A549 (cell line): ENCODE data around the gene IL4I1. TPM values are rescaled to one million over a fixed set of nuclear protein-coding genes. Genes with fewer than 3 reads are reported as not detected.

Experiments used
- ATAC-seq, 2 experiments: fragments of 200-7000 bp in 1 of 2; fragments of >200 bp in 1 of 2; cut with Nextera tagmentation in 1 of 2; cut with Tn5 transposase in 1 of 2; 3 replicates each; pipeline versions ENCODE4 v1.8.0 to v1.9.1; 2018 to 2020; ENCODE audit warnings: mild to moderate bottlenecking in 1 of 2, moderate library complexity in 1 of 2
- CTCF ChIA-PET: fragments of 300-600 bp; sonication (Branson Sonifier 250); formaldehyde crosslinking; extraction: SDS; loops from one replicate; lab custom pipeline; 2021; ENCODE audit warnings: antibody characterized with exemption, inconsistent platforms; lab: Yijun Ruan, JAX
- POLR2A ChIA-PET: fragments of 350-600 bp; formaldehyde crosslinking; extraction: SDS; loops from one replicate; lab custom pipeline; 2021; ENCODE audit warnings: antibody characterized with exemption, inconsistent platforms; lab: Yijun Ruan, JAX
- DNase-seq, 2 experiments: peaks; one replicate each; pipeline versions ENCODE4 v3.0.0 to v3.0.0-alpha.2; 2011 to 2016; ENCODE audit warnings: low read depth in 1 of 2, low spot score in 1 of 2
- FAIRE-seq: peaks from 2 replicates; lab custom pipeline; 2011; peaks lifted over from hg19 to GRCh38; lab: Jason Lieb, UNC
- H3K27ac ChIP-seq, 2 experiments: fragments of >200 bp; sonication (Bioruptor Twin); formaldehyde crosslinking; 3 replicates each; pipeline ENCODE4 v1.5.1; 2016 to 2017
- H3K4me1 ChIP-seq: fragments of >200 bp; sonication (Bioruptor Twin); formaldehyde crosslinking; 3 replicates; pipeline ENCODE4 v1.6.1; 2016
- H3K4me2 ChIP-seq: fragments of >200 bp; sonication (Bioruptor Twin); formaldehyde crosslinking; 3 replicates; pipeline ENCODE4 v1.6.1; 2016
- H3K4me3 ChIP-seq: fragments of >200 bp; sonication (Bioruptor Twin); formaldehyde crosslinking; 3 replicates; pipeline ENCODE4 v1.5.1; 2016
- H3K9me3 ChIP-seq: fragments of >200 bp; sonication (Bioruptor Twin); formaldehyde crosslinking; 3 replicates; pipeline ENCODE4 v1.6.1; 2016
- BHLHE40 ChIP-seq: IDR thresholded peaks from 2 replicates; pipeline ENCODE4 v1.6.1; 2012; ENCODE audit warnings: low read depth, low read length, inconsistent platforms
- CBX8 ChIP-seq: fragments of 200-600 bp; sonication (generic); IDR thresholded peaks from 2 replicates; pipeline ENCODE4 v1.6.1; 2016
- CHD4 ChIP-seq: fragments of 200-600 bp; sonication (generic); IDR thresholded peaks from 2 replicates; pipeline ENCODE4 v1.6.1; 2016; ENCODE audit warnings: antibody characterized with exemption, mild to moderate bottlenecking, borderline replicate concordance
- EHMT2 ChIP-seq: fragments of 200-600 bp; sonication (generic); IDR thresholded peaks from 2 replicates; pipeline ENCODE4 v1.6.1; 2016; ENCODE audit warnings: antibody characterized with exemption, low read depth, mild to moderate bottlenecking, moderate library complexity
- EP300 ChIP-seq, 2 experiments: fragments of >200 bp; sonication (Bioruptor Twin); formaldehyde crosslinking; IDR thresholded peaks; 2 replicates in 1 of 2; 3 replicates in 1 of 2; pipeline ENCODE4 v1.6.1; 2016 to 2017
- ESRRA ChIP-seq: fragments of 150-350 bp; IDR thresholded peaks from 2 replicates; pipeline ENCODE4 v1.6.1; 2014; ENCODE audit warnings: mild to moderate bottlenecking, low read length, borderline replicate concordance
- FOSB ChIP-seq: fragments of 250-450 bp; sonication (Bioruptor Pico); IDR thresholded peaks from 2 replicates; pipeline ENCODE4 v1.5.0; 2020; ENCODE audit warnings: mild to moderate bottlenecking, moderate library complexity
- FOXS1 ChIP-seq: fragments of 250-450 bp; sonication (Bioruptor Pico); IDR thresholded peaks from 2 replicates; pipeline ENCODE4 v1.5.0; 2020; ENCODE audit warnings: mild to moderate bottlenecking, moderate library complexity
- HDAC2 ChIP-seq: fragments of 200-600 bp; sonication (generic); IDR thresholded peaks from 2 replicates; pipeline ENCODE4 v1.6.1; 2016
- JUNB ChIP-seq: fragments of >200 bp; sonication (Bioruptor Twin); formaldehyde crosslinking; IDR thresholded peaks from 2 replicates; pipeline ENCODE4 v1.6.1; 2016
- KDM1A ChIP-seq: fragments of 200-600 bp; sonication (generic); IDR thresholded peaks from 2 replicates; pipeline ENCODE4 v1.6.1; 2016; ENCODE audit warnings: low read depth, mild to moderate bottlenecking
- KDM5A ChIP-seq: fragments of 200-600 bp; sonication (generic); IDR thresholded peaks from 2 replicates; pipeline ENCODE4 v1.6.1; 2016; ENCODE audit warnings: antibody characterized with exemption, mild to moderate bottlenecking
- NFE2L2 ChIP-seq: fragments of 150-350 bp; conservative IDR thresholded peaks from 2 replicates; pipeline ENCODE4 v1.6.1; 2014; ENCODE audit warnings: low read length
- NPAS2 ChIP-seq: fragments of 250-450 bp; sonication (Bioruptor Pico); IDR thresholded peaks from 2 replicates; pipeline ENCODE4 v1.8.0; 2022; ENCODE audit warnings: mild to moderate bottlenecking, moderate library complexity, borderline replicate concordance
- POLR2AphosphoS2 ChIP-seq: conservative IDR thresholded peaks from 2 replicates; pipeline ENCODE4 v1.6.1; 2012; ENCODE audit warnings: low read length, improper control_type of control experiment, inconsistent platforms
- RAD21 ChIP-seq, 2 experiments: fragments of >200 bp in 1 of 2; sonication (Bioruptor Twin) in 1 of 2; formaldehyde crosslinking in 1 of 2; IDR thresholded peaks in 1 of 2; conservative IDR thresholded peaks in 1 of 2; 2 replicates in 1 of 2; 3 replicates in 1 of 2; pipeline ENCODE4 v1.6.1; 2012 to 2018; ENCODE audit warnings: inconsistent platforms in 1 of 2
- RFX5 ChIP-seq: fragments of 450-650 bp; IDR thresholded peaks from 2 replicates; pipeline ENCODE4 v1.7.1; 2014; ENCODE audit warnings: antibody characterized with exemption, mild to moderate bottlenecking, moderate library complexity
- RNF2 ChIP-seq: fragments of 200-600 bp; sonication (generic); IDR thresholded peaks from 2 replicates; pipeline ENCODE4 v1.6.1; 2016; ENCODE audit warnings: low read depth, mild to moderate bottlenecking, antibody characterized with exemption, moderate library complexity, borderline replicate concordance
- SMC3 ChIP-seq: fragments of >200 bp; sonication (Bioruptor Twin); formaldehyde crosslinking; IDR thresholded peaks from 3 replicates; pipeline ENCODE4 v1.6.1; 2018; ENCODE audit warnings: inconsistent platforms
- TFCP2L1 ChIP-seq: fragments of 250-450 bp; sonication (Bioruptor Pico); IDR thresholded peaks from 2 replicates; pipeline ENCODE4 v1.5.0; 2021; ENCODE audit warnings: mild to moderate bottlenecking
- ZC3H11A ChIP-seq: fragments of 450-650 bp; IDR thresholded peaks from 2 replicates; pipeline ENCODE4 v1.6.1; 2014; ENCODE audit warnings: antibody characterized with exemption, mild to moderate bottlenecking
- ZFP36 ChIP-seq: fragments of 450-650 bp; IDR thresholded peaks from 2 replicates; pipeline ENCODE4 v1.6.1; 2014; ENCODE audit warnings: borderline replicate concordance; ENCODE audit not compliant: partially characterized antibody
- ZNF302 ChIP-seq: fragments of 250-450 bp; sonication (Bioruptor Pico); IDR thresholded peaks from 2 replicates; pipeline ENCODE4 v1.9.0; 2021; ENCODE audit warnings: inconsistent platforms, mild to moderate bottlenecking, moderate library complexity
- WGBS: methylation state at CpG from one replicate; pipeline ENCODE4 v1.1.6; 2017; ENCODE audit errors: missing lambda C conversion rate; 5-methylcytosine and 5-hydroxymethylcytosine counted together
- polyA plus RNA-seq, 4 experiments: library from polyadenylated mRNA; depleted of rRNA in 3 of 4; stranded (reverse); fragments of >200 nt; fragmentation: RNase III in 1 of 4; extraction: RNeasy Plus Mini Kit Qiagen cat#74134 plus additional on column Dnase treatment in 1 of 4; gene quantifications; 2 replicates in 3 of 4; 3 replicates in 1 of 4; pipeline ENCODE4 v1.2.3, GENCODE V29; 2011 to 2017
- TF ChIP-seq, protein P1 (sequence below): fragments of 150-350 bp; IDR thresholded peaks from 2 replicates; pipeline ENCODE4 v1.6.1; 2014; ENCODE audit warnings: low read depth, mild to moderate bottlenecking, low read length
- TF ChIP-seq, protein P2 (sequence below): IDR thresholded peaks from 2 replicates; pipeline ENCODE4 v1.6.1; 2012
- TF ChIP-seq, protein P3 (sequence below): fragments of >200 bp; sonication (Bioruptor Twin); formaldehyde crosslinking; IDR thresholded peaks from 3 replicates; pipeline ENCODE4 v1.5.1; 2016
- TF ChIP-seq, protein P4 (sequence below): fragments of 250-450 bp; sonication (Bioruptor Pico); IDR thresholded peaks from 2 replicates; pipeline ENCODE4 v1.5.0; 2020; ENCODE audit warnings: low read depth, mild to moderate bottlenecking, moderate library complexity
- TF ChIP-seq, protein P5 (sequence below): IDR thresholded peaks from 2 replicates; pipeline ENCODE4 v1.6.1; 2012

Gene IL4I1
- polyA plus RNA-seq, 2 of the 4 experiments (the other 2 are of a cell fraction), result 0.18 to 0.62 TPM

DNA sequence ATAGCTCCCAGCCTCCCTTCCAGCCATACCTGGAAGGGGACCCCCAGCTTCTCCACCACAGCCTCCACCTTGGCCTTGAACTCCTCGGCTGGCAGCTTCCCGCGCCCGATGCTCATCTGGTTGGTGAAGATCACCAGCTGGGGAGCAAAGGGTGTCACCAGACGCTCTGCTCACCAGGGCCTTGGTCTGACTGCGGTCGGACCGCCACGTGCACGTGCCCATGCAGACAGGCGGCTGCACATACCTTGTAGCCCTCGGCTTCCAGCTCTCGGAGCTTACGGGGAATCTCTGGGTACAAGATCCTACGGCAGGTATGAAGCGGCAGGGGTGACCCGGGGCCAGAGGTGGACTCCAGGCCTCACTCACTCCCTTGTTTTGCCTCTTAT is 32.8 kb downstream of the IL4I1 start:
- FAIRE-seq, result no peak
- CTCF ChIA-PET, result interaction anchor here (1.1 to 1.9 kb wide), 6 partner anchors 10 to 191 kb away, joined by 3 to 7 read pairs (median 6); no protein-coding TSS in a partner anchor

DNA sequence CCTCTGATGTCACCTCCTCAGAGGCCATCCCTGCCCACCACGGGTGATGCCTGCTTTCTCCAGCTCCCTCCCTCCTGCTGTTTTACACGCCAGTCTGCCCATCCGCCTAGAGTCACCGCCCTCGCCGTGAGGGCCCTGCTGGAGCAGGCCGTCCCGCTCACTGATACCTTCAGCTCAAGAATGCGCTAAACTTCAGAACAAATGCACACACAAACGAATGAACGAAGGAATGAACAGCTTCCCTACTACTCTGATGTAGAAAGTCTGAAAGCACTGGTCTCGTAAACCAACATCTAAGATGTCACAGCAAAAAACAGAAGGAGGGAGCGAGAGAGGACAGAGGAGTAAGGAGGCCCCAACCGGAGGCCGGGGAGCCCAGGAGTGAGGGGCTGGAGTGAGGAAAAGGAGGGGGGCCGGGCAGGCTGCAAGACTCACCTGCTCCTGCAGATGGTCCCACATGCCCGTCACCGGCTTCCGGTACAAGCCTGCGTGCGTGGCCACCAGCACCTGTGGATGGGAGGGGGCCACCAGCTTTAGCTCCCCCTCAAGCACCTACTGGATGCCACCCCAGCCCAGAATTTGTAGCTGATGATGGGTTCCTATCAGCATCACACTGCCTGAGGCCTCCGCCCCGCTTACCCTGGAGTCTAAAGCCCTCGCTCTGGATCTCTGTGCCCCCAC is 33.3 kb downstream of the IL4I1 start:
- no peak for FAIRE-seq
- CTCF ChIA-PET, result interaction anchor here (1.1 to 1.9 kb wide), 7 partner anchors 9 to 273 kb away, joined by 3 to 7 read pairs (median 6); no protein-coding TSS in a partner anchor

More for the DNA sequence above, 32.8 kb downstream of the IL4I1 start:
- 92% methylated on average over 17 of the region's 17 CpGs for WGBS
- no peak overlapping the region for H3K4me2 ChIP-seq
- H3K4me3 ChIP-seq, result no peak overlapping the region
- POLR2A ChIA-PET, result interaction anchor here (1.1 kb wide), 1 partner anchor 14 kb away, joined by 3 read pairs; no protein-coding TSS in a partner anchor
- no peaks in the 10 kb centered on the region for H3K9me3 ChIP-seq
- DNase-seq, result no peak
- H3K4me1 ChIP-seq, result peaks cover 51% of the 10 kb centered on the region
- ATAC-seq, result no peak
- no peak for TF ChIP-seq ZFP36
- TF ChIP-seq, protein P1, sequence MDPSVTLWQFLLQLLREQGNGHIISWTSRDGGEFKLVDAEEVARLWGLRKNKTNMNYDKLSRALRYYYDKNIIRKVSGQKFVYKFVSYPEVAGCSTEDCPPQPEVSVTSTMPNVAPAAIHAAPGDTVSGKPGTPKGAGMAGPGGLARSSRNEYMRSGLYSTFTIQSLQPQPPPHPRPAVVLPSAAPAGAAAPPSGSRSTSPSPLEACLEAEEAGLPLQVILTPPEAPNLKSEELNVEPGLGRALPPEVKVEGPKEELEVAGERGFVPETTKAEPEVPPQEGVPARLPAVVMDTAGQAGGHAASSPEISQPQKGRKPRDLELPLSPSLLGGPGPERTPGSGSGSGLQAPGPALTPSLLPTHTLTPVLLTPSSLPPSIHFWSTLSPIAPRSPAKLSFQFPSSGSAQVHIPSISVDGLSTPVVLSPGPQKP, result no peak
- TF ChIP-seq, protein P2, sequence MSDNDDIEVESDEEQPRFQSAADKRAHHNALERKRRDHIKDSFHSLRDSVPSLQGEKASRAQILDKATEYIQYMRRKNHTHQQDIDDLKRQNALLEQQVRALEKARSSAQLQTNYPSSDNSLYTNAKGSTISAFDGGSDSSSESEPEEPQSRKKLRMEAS, result no peak
- no peak for TF ChIP-seq BHLHE40
- no peak overlapping the region for H3K27ac ChIP-seq

GRCh38 chr19:49862391-49863253 is 34.1 kb downstream of the IL4I1 start:
- ChIA-PET CTCF (interaction anchor here (0.9 to 1.9 kb wide), 7 partner anchors 8 to 274 kb away, joined by 3 to 7 read pairs (median 6); no protein-coding TSS in a partner anchor), POLR2A (interaction anchor here (0.6 to 0.8 kb wide), 2 partner anchors 11 to 188 kb away, joined by 3 to 5 read pairs; partner anchors contain the start of gene PTOV1)
- H3K9me3 ChIP-seq, result no peaks in the 10 kb centered on the region
- 83% methylated on average over 47 of the region's 49 CpGs for WGBS
- H3K4me1 ChIP-seq, result peaks cover 47% of the 10 kb centered on the region
- ATAC-seq (no peak), DNase-seq (no peak), FAIRE-seq (no peak)
- no peak overlapping the region for H3K27ac ChIP-seq
- no peak overlapping the region for H3K4me2 ChIP-seq
- H3K4me3 ChIP-seq, result no peak overlapping the region
- no peak for TF ChIP-seq FOXS1 (CRISPR knock-in tag)
- TF ChIP-seq, protein P3, sequence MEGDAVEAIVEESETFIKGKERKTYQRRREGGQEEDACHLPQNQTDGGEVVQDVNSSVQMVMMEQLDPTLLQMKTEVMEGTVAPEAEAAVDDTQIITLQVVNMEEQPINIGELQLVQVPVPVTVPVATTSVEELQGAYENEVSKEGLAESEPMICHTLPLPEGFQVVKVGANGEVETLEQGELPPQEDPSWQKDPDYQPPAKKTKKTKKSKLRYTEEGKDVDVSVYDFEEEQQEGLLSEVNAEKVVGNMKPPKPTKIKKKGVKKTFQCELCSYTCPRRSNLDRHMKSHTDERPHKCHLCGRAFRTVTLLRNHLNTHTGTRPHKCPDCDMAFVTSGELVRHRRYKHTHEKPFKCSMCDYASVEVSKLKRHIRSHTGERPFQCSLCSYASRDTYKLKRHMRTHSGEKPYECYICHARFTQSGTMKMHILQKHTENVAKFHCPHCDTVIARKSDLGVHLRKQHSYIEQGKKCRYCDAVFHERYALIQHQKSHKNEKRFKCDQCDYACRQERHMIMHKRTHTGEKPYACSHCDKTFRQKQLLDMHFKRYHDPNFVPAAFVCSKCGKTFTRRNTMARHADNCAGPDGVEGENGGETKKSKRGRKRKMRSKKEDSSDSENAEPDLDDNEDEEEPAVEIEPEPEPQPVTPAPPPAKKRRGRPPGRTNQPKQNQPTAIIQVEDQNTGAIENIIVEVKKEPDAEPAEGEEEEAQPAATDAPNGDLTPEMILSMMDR, result peak; percentile 44
- no peak for TF ChIP-seq KDM1A
- TF ChIP-seq ZC3H11A, result no peak
- TF ChIP-seq RFX5, result no peak
- TF ChIP-seq RAD21 (conservative IDR thresholded peaks at IDR 0.05 in 1 of 2, IDR thresholded peaks at IDR 0.05 in 1 of 2), result peak in 1 of 2 experiments; percentile 12; a peak in 1 of 5 replicates
- no peak; the same call in 1 of the 2 replicates for TF ChIP-seq POLR2AphosphoS2
- peak; percentile 26; the same call in 1 of the 3 replicates for TF ChIP-seq SMC3
- no peak for TF ChIP-seq ZNF302 (CRISPR knock-in tag)
- TF ChIP-seq, protein P4, sequence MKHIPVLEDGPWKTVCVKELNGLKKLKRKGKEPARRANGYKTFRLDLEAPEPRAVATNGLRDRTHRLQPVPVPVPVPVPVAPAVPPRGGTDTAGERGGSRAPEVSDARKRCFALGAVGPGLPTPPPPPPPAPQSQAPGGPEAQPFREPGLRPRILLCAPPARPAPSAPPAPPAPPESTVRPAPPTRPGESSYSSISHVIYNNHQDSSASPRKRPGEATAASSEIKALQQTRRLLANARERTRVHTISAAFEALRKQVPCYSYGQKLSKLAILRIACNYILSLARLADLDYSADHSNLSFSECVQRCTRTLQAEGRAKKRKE (CRISPR knock-in tag), result no peak
- no peak for TF ChIP-seq HDAC2
- TF ChIP-seq TFCP2L1 (CRISPR knock-in tag), result no peak
- no peak for TF ChIP-seq CBX8
- no peak for TF ChIP-seq EHMT2
- TF ChIP-seq RNF2, result no peak
- TF ChIP-seq, protein P2, result 0 out of 2 replicates have a peak, but pooled peaks have one; percentile 35
- no peak for TF ChIP-seq JUNB
- TF ChIP-seq ESRRA, result no peak

More for the DNA sequence above, 33.3 kb downstream of the IL4I1 start:
- POLR2A ChIA-PET, result interaction anchor here (1.1 kb wide), 1 partner anchor 13 kb away, joined by 3 read pairs; no protein-coding TSS in a partner anchor
- no peak overlapping the region for H3K4me3 ChIP-seq
- no peak overlapping the region for H3K27ac ChIP-seq
- DNase-seq (no peak), ATAC-seq (no peak)
- TF ChIP-seq NPAS2 (CRISPR knock-in tag) (no peak), KDM5A (no peak), NFE2L2 (no peak), EHMT2 (no peak), CHD4 (no peak), FOSB (CRISPR knock-in tag) (no peak), CBX8 (no peak), EP300 (IDR thresholded peaks at IDR 0.05) (no peak)
- TF ChIP-seq, protein P5, sequence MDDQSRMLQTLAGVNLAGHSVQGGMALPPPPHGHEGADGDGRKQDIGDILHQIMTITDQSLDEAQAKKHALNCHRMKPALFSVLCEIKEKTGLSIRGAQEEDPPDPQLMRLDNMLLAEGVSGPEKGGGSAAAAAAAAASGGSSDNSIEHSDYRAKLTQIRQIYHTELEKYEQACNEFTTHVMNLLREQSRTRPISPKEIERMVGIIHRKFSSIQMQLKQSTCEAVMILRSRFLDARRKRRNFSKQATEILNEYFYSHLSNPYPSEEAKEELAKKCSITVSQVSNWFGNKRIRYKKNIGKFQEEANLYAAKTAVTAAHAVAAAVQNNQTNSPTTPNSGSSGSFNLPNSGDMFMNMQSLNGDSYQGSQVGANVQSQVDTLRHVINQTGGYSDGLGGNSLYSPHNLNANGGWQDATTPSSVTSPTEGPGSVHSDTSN, result no peak
- H3K4me2 ChIP-seq, result no peak overlapping the region
- H3K9me3 ChIP-seq, result no peaks in the 10 kb centered on the region
- 90% methylated on average over 24 of the region's 24 CpGs for WGBS
- H3K4me1 ChIP-seq, result peaks cover 51% of the 10 kb centered on the region
